ENCODE data around the gene CAMLG. TPM values are rescaled to one million over a fixed set of nuclear protein-coding genes. Genes with fewer than 3 reads are reported as not detected.

The CAMLG gene
- total RNA-seq, 1 donor from 2014 or later = 39.4 TPM

GRCh38 chr5:134787692-134788091 is 49.3 kb downstream of the CAMLG start:
- Mint-ChIP-seq H3K27me3 (no peaks in the 10 kb centered on the region), H3K9me3 (no peaks in the 10 kb centered on the region), H3K27ac (no peak overlapping the region), H3K4me1 (ENCODE audit: unreplicated experiment) (no peaks in the 10 kb centered on the region), H3K36me3 (peaks cover 31% of the 10 kb centered on the region), H3K4me3 (no peak overlapping the region)
- DNase-seq (ENCODE audit: extremely low spot score, unreplicated experiment) = no peak
- TF ChIP-seq CTCF (conservative IDR thresholded peaks at IDR 0.05) = no peak

- H3K36me3 Mint-ChIP-seq = peaks cover 36% of the 10 kb centered on the region
- DNase-seq (ENCODE audit: extremely low spot score, unreplicated experiment) = no peak
- H3K27me3 Mint-ChIP-seq = no peaks in the 10 kb centered on the region
Observed at GRCh38 chr5:134791580-134791979, 53.2 kb downstream of the CAMLG start.

GRCh38 chr5:134792286-134792685 is 53.9 kb downstream of the CAMLG start:
- no peak overlapping the region for H3K27ac Mint-ChIP-seq
- no peaks in the 10 kb centered on the region for H3K4me1 Mint-ChIP-seq (ENCODE audit: unreplicated experiment)
- no peak for DNase-seq (ENCODE audit: extremely low spot score, unreplicated experiment)
- no peaks in the 10 kb centered on the region for H3K9me3 Mint-ChIP-seq
- peaks cover 32% of the 10 kb centered on the region for H3K36me3 Mint-ChIP-seq
- H3K4me3 Mint-ChIP-seq = no peak overlapping the region
- no peak for TF ChIP-seq CTCF (conservative IDR thresholded peaks at IDR 0.05)
- H3K27me3 Mint-ChIP-seq = no peaks in the 10 kb centered on the region

More at GRCh38 chr5:134791580-134791979, 53.2 kb downstream of the CAMLG start:
- Mint-ChIP-seq H3K9me3 (no peaks in the 10 kb centered on the region), H3K4me3 (no peak overlapping the region), H3K27ac (no peak overlapping the region), H3K4me1 (ENCODE audit: unreplicated experiment) (no peaks in the 10 kb centered on the region)
- no peak for TF ChIP-seq CTCF (conservative IDR thresholded peaks at IDR 0.05)

DNA sequence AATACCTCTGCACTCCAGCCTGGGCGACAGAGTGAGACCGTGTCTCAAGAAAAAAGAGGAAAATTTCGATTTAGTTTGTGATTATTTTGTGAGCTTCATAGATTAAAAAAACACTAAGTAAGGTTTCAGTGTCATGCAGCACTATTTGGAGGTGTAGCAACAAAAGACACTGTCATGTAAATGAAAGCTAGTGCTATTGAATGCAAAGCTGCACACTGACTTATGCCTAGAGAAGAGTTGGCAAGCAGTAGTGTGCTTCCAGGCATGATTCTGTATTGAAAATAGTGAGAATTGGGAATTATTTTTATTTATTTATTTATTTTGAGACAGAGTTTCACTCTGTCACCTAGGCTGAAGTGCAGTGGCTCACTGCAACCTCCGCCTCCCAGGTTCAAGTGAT is 54.8 kb downstream of the CAMLG start:
- Mint-ChIP-seq H3K4me1 (ENCODE audit: unreplicated experiment) (no peaks in the 10 kb centered on the region), H3K36me3 (peaks cover 32% of the 10 kb centered on the region), H3K9me3 (no peaks in the 10 kb centered on the region), H3K27ac (no peak overlapping the region), H3K4me3 (no peak overlapping the region), H3K27me3 (no peaks in the 10 kb centered on the region)
- no peak for DNase-seq (ENCODE audit: extremely low spot score, unreplicated experiment)
- no peak for TF ChIP-seq CTCF (conservative IDR thresholded peaks at IDR 0.05)

DNA sequence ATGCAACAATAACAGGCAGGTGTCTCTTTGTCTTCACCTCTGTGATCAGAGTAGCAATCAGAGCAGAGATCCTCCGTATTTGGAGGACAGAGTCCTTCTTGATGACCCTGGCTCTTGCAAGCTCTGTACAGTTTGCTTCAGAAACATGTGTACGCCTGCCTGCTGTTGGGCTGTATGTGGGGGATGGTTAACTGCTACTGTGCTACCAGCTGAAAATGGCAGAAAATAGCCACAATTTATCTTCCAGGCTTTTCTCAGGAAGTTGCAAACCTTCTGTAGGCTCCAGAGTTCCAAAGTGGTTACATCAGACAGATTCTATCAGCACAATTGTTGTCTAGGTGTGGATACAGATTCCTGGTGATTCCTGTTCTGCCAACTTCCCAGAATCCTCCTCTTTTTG is 55.7 kb downstream of the CAMLG start:
- Mint-ChIP-seq H3K9me3 (no peaks in the 10 kb centered on the region), H3K36me3 (peaks cover 40% of the 10 kb centered on the region), H3K27me3 (no peaks in the 10 kb centered on the region), H3K4me1 (ENCODE audit: unreplicated experiment) (no peaks in the 10 kb centered on the region), H3K27ac (peak overlapping the region; percentile 5), H3K4me3 (no peak overlapping the region)
- no peak for DNase-seq (ENCODE audit: extremely low spot score, unreplicated experiment)
- no peak for TF ChIP-seq CTCF (conservative IDR thresholded peaks at IDR 0.05)

- no peak for DNase-seq (ENCODE audit: extremely low spot score, unreplicated experiment)
- no peak for TF ChIP-seq CTCF (conservative IDR thresholded peaks at IDR 0.05)
- Mint-ChIP-seq H3K4me1 (ENCODE audit: unreplicated experiment) (no peaks in the 10 kb centered on the region), H3K9me3 (no peaks in the 10 kb centered on the region), H3K36me3 (peaks cover 38% of the 10 kb centered on the region), H3K27me3 (no peaks in the 10 kb centered on the region), H3K4me3 (no peak overlapping the region), H3K27ac (peak overlapping the region; percentile 5)
Observed at GRCh38 chr5:134794819-134795218, 56.5 kb downstream of the CAMLG start.

Data from type B pancreatic cell (in vitro differentiated cells).